ENCODE results near the gene HEXIM1.

DNA sequence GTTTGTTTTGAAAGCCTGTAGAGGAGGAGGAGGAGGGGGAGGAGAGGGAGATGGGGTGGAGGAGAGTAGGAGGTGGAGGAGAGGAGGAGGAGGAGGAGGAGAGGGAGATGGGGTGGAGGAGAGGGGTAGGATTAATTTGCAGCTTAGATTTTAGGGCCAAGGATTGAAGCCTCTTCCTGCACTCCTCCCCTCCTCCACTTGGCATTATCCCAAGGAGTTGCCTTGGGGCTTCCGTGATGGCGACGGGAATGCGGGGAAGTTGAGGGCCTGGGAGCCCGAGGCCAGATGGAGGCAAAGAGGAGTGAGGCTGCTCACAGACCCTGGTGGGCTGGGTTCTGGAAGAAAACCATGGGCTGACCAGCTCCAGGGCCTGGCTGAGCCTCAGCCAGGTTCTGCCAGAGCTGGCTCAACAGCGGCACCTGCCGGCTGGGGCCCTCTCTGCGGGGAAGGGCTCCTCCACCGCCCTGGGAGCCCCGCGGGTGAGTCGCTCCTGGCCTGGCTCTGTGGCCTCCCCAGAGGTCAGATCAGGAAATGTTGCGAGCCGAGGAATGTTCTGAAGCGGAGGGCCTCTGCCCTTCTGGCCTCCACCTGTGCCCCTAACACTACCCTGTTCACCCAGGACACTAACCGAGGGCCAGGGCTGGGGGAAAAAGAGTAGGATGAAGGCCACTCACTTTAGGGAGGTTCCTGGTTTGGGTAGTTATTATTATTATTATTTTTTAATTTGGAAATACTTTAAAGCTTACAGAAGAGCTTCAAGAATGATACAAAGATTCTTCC lies 49.5 kb downstream of the HEXIM1 start:
- TF ChIP-seq, protein P1, sequence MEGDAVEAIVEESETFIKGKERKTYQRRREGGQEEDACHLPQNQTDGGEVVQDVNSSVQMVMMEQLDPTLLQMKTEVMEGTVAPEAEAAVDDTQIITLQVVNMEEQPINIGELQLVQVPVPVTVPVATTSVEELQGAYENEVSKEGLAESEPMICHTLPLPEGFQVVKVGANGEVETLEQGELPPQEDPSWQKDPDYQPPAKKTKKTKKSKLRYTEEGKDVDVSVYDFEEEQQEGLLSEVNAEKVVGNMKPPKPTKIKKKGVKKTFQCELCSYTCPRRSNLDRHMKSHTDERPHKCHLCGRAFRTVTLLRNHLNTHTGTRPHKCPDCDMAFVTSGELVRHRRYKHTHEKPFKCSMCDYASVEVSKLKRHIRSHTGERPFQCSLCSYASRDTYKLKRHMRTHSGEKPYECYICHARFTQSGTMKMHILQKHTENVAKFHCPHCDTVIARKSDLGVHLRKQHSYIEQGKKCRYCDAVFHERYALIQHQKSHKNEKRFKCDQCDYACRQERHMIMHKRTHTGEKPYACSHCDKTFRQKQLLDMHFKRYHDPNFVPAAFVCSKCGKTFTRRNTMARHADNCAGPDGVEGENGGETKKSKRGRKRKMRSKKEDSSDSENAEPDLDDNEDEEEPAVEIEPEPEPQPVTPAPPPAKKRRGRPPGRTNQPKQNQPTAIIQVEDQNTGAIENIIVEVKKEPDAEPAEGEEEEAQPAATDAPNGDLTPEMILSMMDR (IDR thresholded peaks at IDR 0.05) = peak; percentile 94
- TF ChIP-seq PRRX2 (CRISPR knock-in tag; IDR thresholded peaks at IDR 0.05) = no peak
- TF ChIP-seq, protein P2, sequence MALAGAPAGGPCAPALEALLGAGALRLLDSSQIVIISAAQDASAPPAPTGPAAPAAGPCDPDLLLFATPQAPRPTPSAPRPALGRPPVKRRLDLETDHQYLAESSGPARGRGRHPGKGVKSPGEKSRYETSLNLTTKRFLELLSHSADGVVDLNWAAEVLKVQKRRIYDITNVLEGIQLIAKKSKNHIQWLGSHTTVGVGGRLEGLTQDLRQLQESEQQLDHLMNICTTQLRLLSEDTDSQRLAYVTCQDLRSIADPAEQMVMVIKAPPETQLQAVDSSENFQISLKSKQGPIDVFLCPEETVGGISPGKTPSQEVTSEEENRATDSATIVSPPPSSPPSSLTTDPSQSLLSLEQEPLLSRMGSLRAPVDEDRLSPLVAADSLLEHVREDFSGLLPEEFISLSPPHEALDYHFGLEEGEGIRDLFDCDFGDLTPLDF (CRISPR knock-in tag; IDR thresholded peaks at IDR 0.05) = no peak
